Testis (tissue), 3 donors: ENCODE results near the gene IFI30. TPM values are rescaled to one million over a fixed set of nuclear protein-coding genes. Genes with fewer than 3 reads are reported as not detected.

Source experiments
- DNase-seq: peaks from one replicate; pipeline ENCODE4 v3.0.0-alpha.2; 2019
- H3K27ac ChIP-seq, 2 donors: fragments of 200-600 bp; sonication (generic); one replicate each; pipeline ENCODE4 v1.5.1; 2019
- H3K27me3 ChIP-seq: fragments of 200-600 bp; sonication (generic); one replicate; pipeline ENCODE4 v1.5.1; 2019
- H3K36me3 ChIP-seq: fragments of 200-600 bp; sonication (generic); one replicate; pipeline ENCODE4 v1.5.1; 2017; ENCODE audit warnings: low read depth; ENCODE audit errors: missing control alignments
- H3K4me1 ChIP-seq: fragments of 200-600 bp; sonication (generic); one replicate; pipeline ENCODE4 v1.5.1; 2019
- H3K4me3 ChIP-seq, 2 donors: fragments of 200-600 bp; sonication (generic); one replicate each; pipeline ENCODE4 v1.5.1; 2017 to 2019
- H3K9me3 ChIP-seq: fragments of 200-600 bp; sonication (generic); one replicate; pipeline ENCODE4 v1.5.1; 2017
- CTCF ChIP-seq, 3 experiments: fragments of 450-650 bp in 2 of 3; fragments of 200-600 bp in 1 of 3; sonication (generic) in 1 of 3; IDR thresholded peaks; one replicate each; pipeline ENCODE4 v1.5.1; 2016 to 2019; ENCODE audit warnings: antibody characterized with exemption in 3 of 3, mild to moderate bottlenecking in 2 of 3, moderate library complexity in 1 of 3
- POLR2A ChIP-seq: fragments of 450-650 bp; IDR thresholded peaks from one replicate; pipeline ENCODE4 v1.6.1; 2017; ENCODE audit warnings: antibody characterized with exemption, mild to moderate bottlenecking, moderate library complexity
- WGBS, 2 donors: methylation state at CpG; one replicate each; pipeline ENCODE4 v1.1.5; 2018; 5-methylcytosine and 5-hydroxymethylcytosine counted together
- intact Hi-C: fragments of 100-400 bp; cut with DNase I; formaldehyde crosslinking; loops from one replicate; pipeline ENCODE4 v1.15.1; 2023; ENCODE audit warnings: low total_unique reads
- polyA plus RNA-seq: library from polyadenylated mRNA; stranded (reverse); fragments of 350-450 nt; fragmentation: Illumina TruSeq; extraction: RNeasy Lipid Tissue Mini Kit (QIAGEN cat#74804); gene quantifications from one replicate; pipeline ENCODE4 v1.2.3, GENCODE V29; 2014; ENCODE audit warnings: low read depth, low replicate concordance; ENCODE audit not compliant: insufficient read depth
- small RNA-seq, 2 donors: library from RNA; depleted of rRNA; stranded (forward); fragments of <200 nt; gene quantifications; one replicate each; pipeline ENCODE3, GENCODE V24; 2016
- total RNA-seq, 2 donors: library from RNA; depleted of rRNA; stranded (reverse); fragments of >200 nt; gene quantifications; one replicate each; pipeline ENCODE4 v1.2.3, GENCODE V29; 2016

IFI30 gene
- total and polyA plus RNA-seq, 3 donors from 2014 or later, result 3.2 to 47.6 (median 7.4) TPM

- intact Hi-C loops, result no loop called here
- H3K9me3 ChIP-seq, result no peaks in the 10 kb centered on the region
- WGBS, 2 donors, result 2% methylated on average over 23 to 54 of the region's 81 CpGs
- H3K36me3 ChIP-seq, result no peaks in the 10 kb centered on the region
- peak; percentile 98 for DNase-seq
- no peaks in the 10 kb centered on the region for H3K27me3 ChIP-seq
- H3K4me3 ChIP-seq, result peak overlapping the region; percentile 27 to 61
- peaks cover 20% of the 10 kb centered on the region for H3K4me1 ChIP-seq
- H3K27ac ChIP-seq, result peak overlapping the region; percentile 65 to 86
- TF ChIP-seq CTCF (IDR thresholded peaks at IDR 0.05) (no peak), POLR2A (no peak)
Observed at GRCh38 chr19:18224525-18225354, 51.1 kb downstream of the IFI30 start.

- WGBS, 2 donors, result 12% methylated on average over 15 of the region's 16 CpGs; no CpG with 5 or more reads in 1 of the 2 donors
- TF ChIP-seq CTCF (IDR thresholded peaks at IDR 0.05) (no peak), POLR2A (no peak)
- Histone ChIP-seq H3K9me3 (no peaks in the 10 kb centered on the region), H3K4me1 (peaks cover 20% of the 10 kb centered on the region), H3K27ac (peak overlapping the region; percentile 45 to 68), H3K27me3 (no peaks in the 10 kb centered on the region), H3K36me3 (no peaks in the 10 kb centered on the region), H3K4me3 (peak overlapping the region in 1 of 2 donors; percentile 61)
- DNase-seq, result no peak
- intact Hi-C loops, result no loop called here
Observed at GRCh38 chr19:18225355-18225701, 51.7 kb downstream of the IFI30 start.

GRCh38 chr19:18225702-18226468 is 52.3 kb downstream of the IFI30 start, which contains the start of gene PDE4C:
Gene PDE4C, minus strand, starts transcription at chr19:18226438. Its CDS starts 23 bp downstream, at chr19:18226415.
- WGBS, 2 donors, result 1 to 4% methylated on average over 16 to 41 of the region's 51 CpGs
- no peak for DNase-seq
- Histone ChIP-seq H3K4me3 (peak within 1 kb of the TSS in 1 of 2 donors; percentile 61), H3K9me3 (no peaks in the 10 kb centered on the region), H3K4me1 (peaks cover 21% of the 10 kb centered on the region), H3K27ac (peak within 1 kb of the TSS; percentile 45 to 68), H3K27me3 (no peaks in the 10 kb centered on the region), H3K36me3 (no peaks in the 10 kb centered on the region)
- intact Hi-C loops, result no loop called here
- TF ChIP-seq POLR2A, result no peak
- TF ChIP-seq CTCF (IDR thresholded peaks at IDR 0.05), result no peak

- 78 to 82% methylated on average over 16 to 18 of the region's 18 CpGs for WGBS, 2 donors
- H3K27me3 ChIP-seq, result no peaks in the 10 kb centered on the region
- no peaks in the 10 kb centered on the region for H3K9me3 ChIP-seq
- no peak for DNase-seq
- no peaks in the 10 kb centered on the region for H3K36me3 ChIP-seq
- H3K4me1 ChIP-seq, result peaks cover 29% of the 10 kb centered on the region
- no peak for TF ChIP-seq POLR2A
- no peak for TF ChIP-seq CTCF (IDR thresholded peaks at IDR 0.05)
- H3K4me3 ChIP-seq, result no peak overlapping the region
- intact Hi-C loops, result no loop called here
- H3K27ac ChIP-seq, result no peak overlapping the region
Observed at GRCh38 chr19:18226956-18227780, 53.6 kb downstream of the IFI30 start.

Small RNA genes lying within 50 kb of the gene (small RNA-seq; reads per million reads assigned to genes)
- 0 reads per million in 2 donors for gene IFI30

Other genes with a start within 250 kb of the IFI30 start
- gene CCDC124, start 240.8 kb upstream of the IFI30 start, total RNA-seq, result 10 to 100 TPM; 51.5 to 69.5 TPM
- gene CCDC124, start 240.8 kb upstream of the IFI30 start, polyA plus RNA-seq, result 75.0 TPM
- 10 to 100 TPM; 10.3 to 15.9 TPM for gene KCNN1, start 206.7 kb upstream of the IFI30 start, total RNA-seq
- gene KCNN1, start 206.7 kb upstream of the IFI30 start, polyA plus RNA-seq, result 4.4 TPM
- gene ARRDC2, start 165.6 kb upstream of the IFI30 start, total RNA-seq, result 10 to 100 TPM; 13.0 to 15.3 TPM
- gene ARRDC2, start 165.6 kb upstream of the IFI30 start, polyA plus RNA-seq, result 10.3 TPM
- 1 to 10 TPM in 1 of 2 donors, under 1 TPM in 1; 0.39 to 2.5 TPM for gene IL12RB1, start 86.9 kb upstream of the IFI30 start, total RNA-seq
- 1.8 TPM for gene IL12RB1, start 86.9 kb upstream of the IFI30 start, polyA plus RNA-seq
- 10 to 100 TPM in 1 of 2 donors, 1 to 10 TPM in 1; 9.7 to 11.2 TPM for gene MAST3, start 76.0 kb upstream of the IFI30 start, total RNA-seq
- gene MAST3, start 76.0 kb upstream of the IFI30 start, polyA plus RNA-seq, result 5.0 TPM
- gene PIK3R2, start 20.6 kb upstream of the IFI30 start, total RNA-seq, result 10 to 100 TPM; 87.6 to 94.3 TPM
- 21.0 TPM for gene PIK3R2, start 20.6 kb upstream of the IFI30 start, polyA plus RNA-seq
- gene MPV17L2, start 19.4 kb downstream of the IFI30 start, total RNA-seq, result 10 to 100 TPM; 15.2 to 15.8 TPM
- gene MPV17L2, start 19.4 kb downstream of the IFI30 start, polyA plus RNA-seq, result 11.2 TPM
- 1 to 10 TPM; 2.8 to 4.6 TPM for gene RAB3A, start 30.2 kb downstream of the IFI30 start, total RNA-seq
- gene RAB3A, start 30.2 kb downstream of the IFI30 start, polyA plus RNA-seq, result 6.3 TPM
- gene PDE4C, start 52.6 kb downstream of the IFI30 start, total RNA-seq, result 10 to 100 TPM in 1 of 2 donors, 1 to 10 TPM in 1; 7.1 to 19.5 TPM
- gene PDE4C, start 52.6 kb downstream of the IFI30 start, polyA plus RNA-seq, result 5.7 TPM
- gene IQCN, start 100.6 kb downstream of the IFI30 start, total RNA-seq, result 10 to 100 TPM; 30.1 to 62.3 TPM
- gene IQCN, start 100.6 kb downstream of the IFI30 start, polyA plus RNA-seq, result 88.1 TPM
- 100 to 1,000 TPM; 615 to 654 TPM for gene JUND, start 107.8 kb downstream of the IFI30 start, total RNA-seq
- 96.4 TPM for gene JUND, start 107.8 kb downstream of the IFI30 start, polyA plus RNA-seq
- gene LSM4, start 149.3 kb downstream of the IFI30 start, total RNA-seq, result 100 to 1,000 TPM; 212 to 241 TPM
- gene LSM4, start 149.3 kb downstream of the IFI30 start, polyA plus RNA-seq, result 196 TPM
- 10 to 100 TPM; 12.4 to 16.2 TPM for gene PGPEP1, start 166.8 kb downstream of the IFI30 start, total RNA-seq
- 10.8 TPM for gene PGPEP1, start 166.8 kb downstream of the IFI30 start, polyA plus RNA-seq
- gene GDF15, start 212.3 kb downstream of the IFI30 start, total RNA-seq, result 1 to 10 TPM in 1 of 2 donors, under 1 TPM in 1; 0.93 to 2.5 TPM
- 1.0 TPM for gene GDF15, start 212.3 kb downstream of the IFI30 start, polyA plus RNA-seq
- 1 to 10 TPM; 1.6 to 4.0 TPM for gene LRRC25, start 223.8 kb downstream of the IFI30 start, total RNA-seq
- gene LRRC25, start 223.8 kb downstream of the IFI30 start, polyA plus RNA-seq, result 3.4 TPM
- 100 to 1,000 TPM in 1 of 2 donors, 10 to 100 TPM in 1; 90.3 to 118 TPM for gene SSBP4, start 245.6 kb downstream of the IFI30 start, total RNA-seq
- 80.5 TPM for gene SSBP4, start 245.6 kb downstream of the IFI30 start, polyA plus RNA-seq